ENCODE data around the gene PFDN6.

DNA sequence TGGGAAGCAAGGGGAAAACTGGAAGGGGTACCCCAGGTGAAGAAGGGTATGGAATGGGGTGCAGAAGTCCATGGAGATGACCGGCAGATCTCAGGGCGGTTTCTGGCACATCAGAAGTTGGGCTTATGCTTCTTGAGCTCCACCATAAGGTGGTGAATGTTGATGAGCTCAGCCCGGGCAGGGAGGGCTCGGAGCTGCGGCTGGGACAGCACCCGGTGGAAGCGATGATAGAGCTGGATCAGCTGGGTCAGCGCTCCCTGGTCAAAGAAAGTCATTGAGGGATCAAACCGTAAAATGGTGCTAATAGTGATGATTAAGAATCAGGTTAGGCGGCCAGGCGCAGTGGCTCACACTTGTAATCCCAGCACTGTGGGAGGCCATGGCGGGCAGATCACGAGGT, 38.7 kb upstream of the PFDN6 start:
- TF ChIP-seq SUZ12 (IDR thresholded peaks at IDR 0.05) (no peak), SP1 (IDR thresholded peaks at IDR 0.05) (no peak), LEF1 (IDR thresholded peaks at IDR 0.05; ENCODE audit: borderline replicate concordance) (no peak), CTBP1 (IDR thresholded peaks at IDR 0.05; ENCODE audit: borderline replicate concordance) (no peak), NFRKB (IDR thresholded peaks at IDR 0.05) (no peak), FOXM1 (IDR thresholded peaks at IDR 0.05; ENCODE audit: borderline replicate concordance) (no peak), BHLHE40 (IDR thresholded peaks at IDR 0.05; ENCODE audit: borderline replicate concordance) (no peak), FOXK2 (IDR thresholded peaks at IDR 0.05) (no peak)
